Measurements from ENCODE around the gene KIAA2012.

KIAA2012 gene

DNA sequence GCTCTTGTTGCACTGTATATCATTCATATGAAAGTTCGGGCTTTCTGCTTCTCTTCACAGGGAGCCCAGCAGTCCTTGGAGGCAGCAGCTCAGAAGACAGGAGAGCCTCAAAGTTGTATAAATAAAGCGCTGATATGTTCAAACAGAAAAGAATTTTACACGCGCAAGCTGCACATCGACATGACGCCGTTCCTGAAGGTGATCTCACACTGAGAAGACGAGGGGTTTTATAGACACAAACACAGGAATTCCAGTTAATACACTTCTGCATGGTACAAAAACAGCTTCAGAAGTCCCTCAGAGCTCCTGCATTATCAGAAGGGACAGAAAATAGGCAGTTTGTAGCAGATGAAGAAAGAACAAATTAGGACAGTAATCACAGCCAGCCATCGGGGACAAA, 81.6 kb downstream of the KIAA2012 start:
- ATAC-seq = no peak

- no peak for ATAC-seq
These were observed 84.3 kb downstream of the KIAA2012 start for GRCh38 chr2:202157211-202157990.

DNA sequence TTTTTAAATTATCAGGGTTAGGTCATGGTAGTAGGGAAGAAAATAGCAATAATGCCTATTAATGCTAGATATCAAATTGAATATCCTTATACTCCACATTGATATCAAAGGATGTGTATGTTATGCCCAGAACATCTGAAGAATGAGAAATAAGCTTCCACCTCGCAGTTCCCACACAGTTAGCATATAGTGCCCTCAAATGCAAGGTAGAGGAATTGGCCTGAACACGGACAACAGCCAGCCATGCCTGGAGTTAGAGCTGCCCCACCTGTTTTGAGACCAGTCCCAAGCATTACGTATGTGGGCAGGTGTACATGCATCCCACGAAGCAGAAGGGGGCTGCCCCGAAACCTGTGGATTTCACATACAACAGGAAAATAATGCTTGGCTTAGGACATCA, 85.7 kb downstream of the KIAA2012 start:
- ATAC-seq = no peak

DNA sequence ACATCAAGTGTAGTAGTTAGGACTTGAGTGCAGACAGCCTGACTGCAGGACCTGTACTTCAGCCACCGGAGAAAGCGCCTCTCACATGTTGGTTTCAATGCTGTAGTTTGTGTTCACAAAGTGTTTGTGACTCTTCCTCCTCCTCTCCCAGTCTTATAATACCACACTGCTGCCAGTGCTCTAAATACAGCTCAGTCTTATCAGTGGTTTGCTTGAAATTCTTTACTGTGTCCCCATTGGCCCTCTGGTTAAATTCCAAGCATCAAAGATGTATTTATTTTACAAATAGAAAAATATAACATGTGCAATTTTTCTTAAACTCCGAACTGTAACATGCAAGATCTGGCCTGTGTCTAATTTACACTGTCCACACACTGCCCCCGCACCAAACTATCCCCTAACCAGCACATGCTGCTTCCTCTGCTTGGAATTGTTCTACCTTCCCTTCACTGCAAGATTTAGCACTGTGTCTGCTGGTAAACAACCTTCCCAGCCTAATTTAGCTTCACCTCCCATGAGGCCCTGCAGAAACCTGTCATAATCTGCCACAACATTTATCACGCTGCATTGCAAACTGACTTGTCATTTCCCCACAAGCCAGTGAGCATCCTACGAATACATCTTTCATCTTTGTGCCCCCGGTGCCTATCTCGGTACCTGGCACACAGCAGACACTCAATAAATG, 88.2 kb downstream of the KIAA2012 start:
- no peak for ATAC-seq

GRCh38 chr2:202164411-202164810, 91.4 kb downstream of the KIAA2012 start:
- no peak for ATAC-seq

DNA sequence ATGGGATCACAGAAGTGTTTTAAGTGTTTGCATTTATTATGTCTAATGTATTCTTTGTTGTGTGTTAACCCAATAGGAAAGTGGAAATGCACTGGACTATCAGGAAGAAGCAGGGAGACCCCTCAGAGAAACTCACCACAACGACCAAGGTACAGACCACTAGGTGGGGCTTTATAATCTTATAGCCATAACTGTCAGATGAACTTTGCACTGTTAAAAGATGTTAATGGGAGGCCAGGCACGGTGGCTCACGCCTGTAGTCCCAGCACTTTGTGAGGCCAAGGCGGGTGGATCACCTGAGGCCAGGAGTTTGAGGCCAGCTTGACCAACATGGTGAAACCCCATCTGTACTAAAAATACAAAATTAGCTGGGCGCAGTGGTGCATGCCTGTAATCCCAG, 92.2 kb downstream of the KIAA2012 start:
- no peak for ATAC-seq

DNA sequence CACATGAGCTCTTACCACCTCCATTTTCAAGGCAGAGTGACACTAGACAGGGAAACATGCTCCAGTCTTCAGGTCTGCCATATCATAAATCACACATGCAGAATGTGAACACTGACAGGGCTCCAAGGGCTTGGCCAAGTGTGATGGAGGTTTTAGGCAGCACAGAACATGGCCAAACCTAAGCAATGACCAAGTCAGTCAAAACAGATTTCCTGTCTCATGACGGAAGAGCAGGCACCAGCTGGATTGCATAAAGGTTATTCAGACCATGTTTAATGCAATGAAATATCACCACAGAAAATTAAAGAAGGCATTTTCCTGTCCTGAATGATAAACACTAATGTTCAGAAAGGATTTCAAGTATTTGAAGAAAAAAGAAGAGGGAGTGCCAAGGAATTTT, 92.9 kb downstream of the KIAA2012 start:
- no peak for ATAC-seq

- ATAC-seq = no peak
These were observed 96.1 kb downstream of the KIAA2012 start for GRCh38 chr2:202169131-202169530.

DNA sequence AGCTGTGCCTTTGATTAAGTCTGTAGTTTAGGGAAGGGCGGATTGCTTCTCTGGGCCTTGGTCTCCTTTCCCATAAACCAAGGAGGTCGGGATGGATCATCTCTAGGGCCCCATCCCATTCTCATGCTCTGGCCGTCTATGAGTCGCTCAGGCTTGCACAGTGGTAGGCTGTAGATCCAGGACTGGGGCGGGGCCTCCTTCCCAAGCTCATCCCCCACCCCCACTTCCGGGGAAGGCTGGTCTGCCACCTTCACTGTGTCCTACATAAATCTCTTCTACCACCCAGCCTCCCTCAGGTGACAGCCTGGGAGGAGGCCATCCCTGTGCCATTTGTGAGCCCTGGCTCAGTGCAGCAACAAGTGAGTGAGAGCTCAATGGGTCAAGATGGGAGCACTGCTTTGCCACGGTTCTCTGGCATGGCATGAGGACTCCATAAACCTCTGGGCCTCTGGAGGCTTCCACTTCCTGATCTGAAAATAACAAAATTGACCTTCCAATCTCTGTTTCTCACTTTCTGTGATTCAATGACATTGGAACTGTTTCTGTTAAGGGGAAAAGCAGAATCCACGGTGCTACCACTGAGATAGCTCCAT, 96.9 kb downstream of the KIAA2012 start:
- no peak for ATAC-seq

- ATAC-seq = no peak
These were observed 98.3 kb downstream of the KIAA2012 start for GRCh38 chr2:202171241-202171825.

DNA sequence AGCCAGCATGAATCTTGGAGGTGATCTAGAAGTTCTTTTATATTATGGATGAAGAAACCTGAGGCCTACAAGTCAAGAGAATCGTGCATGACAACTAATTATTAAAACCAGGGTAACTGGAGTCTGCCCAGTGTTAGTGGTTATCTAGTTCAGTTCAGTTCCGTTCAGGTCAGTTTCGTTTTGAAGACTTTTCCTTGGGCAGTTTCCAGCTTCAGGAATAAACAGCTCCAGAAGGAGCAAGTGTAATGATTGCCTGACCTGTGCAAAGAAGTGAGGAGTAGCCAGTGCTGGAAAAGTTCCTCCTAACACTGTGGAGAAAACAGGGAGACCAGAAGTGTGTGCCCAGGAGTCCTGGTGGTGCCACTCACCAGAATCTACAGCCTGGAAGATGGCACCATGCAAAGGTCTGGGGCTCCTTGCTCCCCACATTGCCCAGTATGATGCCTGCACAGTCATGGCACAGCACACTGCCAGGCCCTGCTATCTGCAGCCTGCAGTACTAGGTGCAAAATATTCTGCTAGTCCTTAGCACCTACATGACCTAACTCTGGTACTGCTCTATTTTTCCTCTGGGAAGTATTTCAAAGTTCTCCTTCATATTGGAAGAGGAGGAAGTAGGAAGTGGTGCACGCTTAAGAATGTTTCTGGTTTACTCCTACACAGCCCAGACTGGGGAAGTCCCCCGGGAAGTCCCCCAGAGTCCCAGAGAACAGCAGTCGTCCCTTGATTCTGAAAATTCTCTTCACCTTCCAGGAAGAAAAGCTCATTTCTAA, 99.6 kb downstream of the KIAA2012 start:
- peak; percentile 84 to 86 for ATAC-seq

- peak in 1 of 2 donors; percentile 66 for ATAC-seq
These were observed 105.4 kb downstream of the KIAA2012 start for GRCh38 chr2:202178346-202178958.

- no peak for ATAC-seq
These were observed 111.5 kb downstream of the KIAA2012 start for GRCh38 chr2:202184557-202184956.

- no peak for ATAC-seq
These were observed 112.1 kb downstream of the KIAA2012 start for GRCh38 chr2:202185156-202185555.

GRCh38 chr2:202186641-202187202, 113.7 kb downstream of the KIAA2012 start:
- no peak for ATAC-seq

GRCh38 chr2:202187570-202187969, 114.5 kb downstream of the KIAA2012 start:
- no peak for ATAC-seq

DNA sequence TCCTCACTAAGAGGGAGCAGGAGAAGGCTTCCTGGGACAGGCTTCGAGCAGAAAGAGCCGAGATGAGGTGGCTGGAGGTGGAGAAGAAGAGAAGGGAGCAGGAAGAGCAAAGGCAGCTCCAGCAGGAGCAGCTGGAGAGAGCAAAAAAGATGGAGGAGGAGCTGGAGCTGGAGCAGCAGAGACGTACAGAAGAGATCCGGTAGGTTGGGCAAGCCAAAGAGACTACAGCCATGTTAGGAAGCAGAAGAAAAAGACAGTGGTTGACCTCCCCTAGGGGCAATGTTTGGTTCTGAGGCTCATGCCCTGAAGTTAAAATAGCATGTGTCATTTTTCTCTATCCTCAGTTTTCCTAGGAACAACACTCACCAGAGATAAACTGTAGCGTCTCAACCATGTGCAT, 120.2 kb downstream of the KIAA2012 start:
- ATAC-seq = no peak

DNA sequence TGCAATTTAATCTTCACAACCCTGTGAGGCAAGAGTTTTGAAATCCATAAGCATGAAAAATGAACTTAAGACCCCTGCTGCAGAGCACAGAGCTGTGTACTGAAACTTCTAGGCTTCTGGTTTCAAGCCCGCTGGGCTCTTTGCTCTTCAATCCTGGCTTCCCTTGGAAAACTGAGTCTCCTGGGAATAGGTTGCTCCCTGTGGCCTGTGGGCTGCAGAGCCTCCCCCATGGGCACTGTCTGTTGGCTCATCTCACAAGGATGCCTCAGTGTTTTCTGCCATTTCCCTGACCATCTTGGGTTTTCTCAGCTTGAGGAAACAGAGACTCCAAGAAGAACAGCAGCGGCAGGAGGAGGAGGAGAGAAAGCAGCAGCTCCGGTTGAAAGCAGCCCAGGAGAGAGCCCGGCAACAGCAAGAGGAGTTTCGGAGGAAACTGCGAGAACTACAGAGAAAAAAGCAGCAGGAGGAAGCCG, 120.9 kb downstream of the KIAA2012 start:
- ATAC-seq = no peak

DNA sequence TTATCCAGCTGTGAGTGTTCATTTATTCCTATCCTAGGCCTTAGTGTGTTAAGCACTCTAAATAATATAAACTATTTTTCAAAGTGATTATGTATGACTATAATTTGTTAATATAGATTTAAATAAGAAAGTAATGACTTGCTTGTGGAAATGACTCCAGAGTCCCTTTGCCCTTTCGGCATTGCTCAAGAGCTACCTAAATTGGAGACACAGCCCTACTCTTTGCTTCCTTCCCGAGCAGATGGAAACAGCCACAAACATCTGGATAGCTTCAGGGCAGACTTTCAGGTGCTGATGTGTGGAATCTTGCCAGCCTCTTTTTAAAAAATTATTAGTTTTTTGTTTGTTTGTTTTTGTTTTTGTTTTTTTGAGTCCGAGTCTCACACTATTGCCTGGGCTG, 121.4 kb downstream of the KIAA2012 start:
- ATAC-seq = no peak

GRCh38 chr2:202196727-202197126, 123.7 kb downstream of the KIAA2012 start:
- ATAC-seq = no peak

- no peak for ATAC-seq
These were observed 128.4 kb downstream of the KIAA2012 start for GRCh38 chr2:202201220-202202160.
